Pancreas (tissue), 10 donors: ENCODE data around the gene PRR5L. TPM values are rescaled to one million over a fixed set of nuclear protein-coding genes. Genes with fewer than 3 reads are reported as not detected.
A peak's percentile ranks its signal among the peaks of the same experiment; 100 is the strongest.

ENCODE experiments used
- ATAC-seq, 4 donors: fragments of 200-7000 bp; cut with Tn5 transposase; one replicate each; pipeline versions ENCODE4 v1.8.0 to v1.9.1; 2020; ENCODE audit warnings: mild to moderate bottlenecking in 4 of 4, moderate library complexity in 4 of 4
- DNase-seq, 6 donors: peaks; one replicate each; pipeline ENCODE4 v3.0.0-alpha.2; 2020
- FAIRE-seq: peaks from 2 replicates; lab custom pipeline; 2012; peaks lifted over from hg19 to GRCh38; lab: Jason Lieb, UNC
- H3K27ac ChIP-seq, 4 donors: fragments of 200-600 bp; sonication (generic); 1 replicate in 3 of 4; 2 replicates in 1 of 4; pipeline versions ENCODE4 v1.5.0 to v1.8.0; 2020
- H3K27me3 ChIP-seq, 4 donors: fragments of 200-600 bp; one replicate each; pipeline ENCODE4 v1.8.0; 2021
- H3K36me3 ChIP-seq, 3 donors: fragments of 200-600 bp; sonication (generic) in 1 of 3; one replicate each; pipeline versions ENCODE4 v1.5.0 to v1.8.0; 2020 to 2021
- H3K4me1 ChIP-seq, 3 donors: fragments of 200-600 bp; one replicate each; pipeline ENCODE4 v1.8.0; 2021
- H3K4me3 ChIP-seq, 4 donors: fragments of 200-600 bp; sonication (generic) in 2 of 4; one replicate each; pipeline versions ENCODE4 v1.5.0 to v1.8.0; 2020 to 2021
- H3K9me3 ChIP-seq, 4 donors: fragments of 200-600 bp; one replicate each; pipeline ENCODE4 v1.8.0; 2021
- WGBS, 2 donors: extraction: QIAGEN DNeasy Blood & Tissue Kit; methylation state at CpG; one replicate each; pipeline ENCODE4 v1.1.7; 2013; 5-methylcytosine and 5-hydroxymethylcytosine counted together
- intact Hi-C, 3 donors: fragments of 100-400 bp; cut with DNase I; formaldehyde crosslinking; loops; one replicate each; pipeline versions ENCODE4 v1.11.1 to v1.14.2; 2022
- polyA plus RNA-seq, 2 donors: library from polyadenylated mRNA; stranded (reverse); fragments of 200-250 nt; gene quantifications; one replicate each; pipeline ENCODE4 v1.2.3, GENCODE V29; 2013
- total RNA-seq, 6 donors: library from RNA; stranded (reverse); fragmentation: NEBNext Ultra II Directional in 4 of 6; extraction: Animal tissue kit (Norgen Biotek cat#: 25700) in 4 of 6; gene quantifications; one replicate each; pipeline versions ENCODE4 v1.2.1 to v1.2.4, GENCODE V29; 2021 to 2023
- TF ChIP-seq, protein P1 (sequence below), 4 donors: fragments of 200-600 bp; sonication (generic) in 3 of 4; IDR thresholded peaks; one replicate each; pipeline versions ENCODE4 v1.5.0 to v1.8.0; 2021; ENCODE audit warnings: antibody characterized with exemption in 4 of 4
- donor health status: healthy with polysubstance abuse.
- donor health status: DM: no; HTN: no; CAD: no; lungs with moderate emphysema.
- donor health status: DM: no; HTN: no; CAD: no.
- donor health status: control.
- donor health status: control.
- donor health status: Bipolar disorder and iron deficiency.
- donor health status: DM: yes; HTN: yes; CAD: no.
- donor health status: DM: no; HTN: no; CAD: no.
- donor health status: DM: no; HTN: no; CAD: no.
- donor health status: DM: yes; HTN: yes; CAD: no.

The PRR5L gene
- total and polyA plus RNA-seq, 8 donors = 1.3 to 9.0 (median 2.2) TPM

GRCh38 chr11:36309779-36310178, 13.7 kb downstream of the PRR5L start:
- H3K27ac ChIP-seq = no peak overlapping the region
- intact Hi-C loops = no loop called here

DNA sequence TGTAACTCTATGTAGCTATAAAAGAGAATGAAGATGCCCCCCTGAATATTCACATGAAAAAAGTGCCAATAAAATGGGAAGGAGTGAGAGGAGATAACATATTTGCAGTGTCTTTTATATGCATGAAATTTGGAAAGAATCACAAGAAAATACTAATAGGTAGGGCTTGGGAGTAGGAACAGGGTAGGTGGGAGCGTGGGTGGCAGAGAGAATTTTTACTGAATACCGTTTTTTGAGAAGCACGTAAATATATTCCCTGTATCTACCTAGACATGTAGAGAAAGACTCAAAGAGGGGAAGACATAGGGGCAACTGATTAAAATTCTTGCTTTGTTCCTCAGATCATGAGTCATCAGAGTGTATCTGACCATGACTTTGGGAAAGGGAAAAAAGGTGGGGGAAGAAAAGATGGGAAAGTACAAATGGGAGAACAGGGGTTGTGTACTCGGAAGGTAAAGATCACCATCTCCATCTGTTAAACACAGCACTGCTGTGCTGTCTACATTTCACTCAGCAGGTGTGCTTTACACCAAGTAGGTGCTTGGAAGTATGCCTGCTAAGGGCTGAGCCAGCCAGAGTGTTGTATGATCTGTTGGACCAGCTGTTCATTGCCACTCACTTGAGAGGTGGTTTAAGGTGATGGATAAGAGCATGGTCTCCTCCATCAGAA, 16.0 kb downstream of the PRR5L start:
- no peak for DNase-seq
- Histone ChIP-seq H3K36me3 (no peaks in the 10 kb centered on the region), H3K4me1 (peaks cover 0 to 4% (median 0%) of the 10 kb centered on the region in 3 donors), H3K27ac (no peak overlapping the region), H3K4me3 (no peak overlapping the region), H3K27me3 (no peaks in the 10 kb centered on the region), H3K9me3 (no peaks in the 10 kb centered on the region)
- intact Hi-C loops = no loop called here
- WGBS, 2 donors = 62 to 82% methylated on average over 4 of the region's 4 CpGs
- FAIRE-seq = no peak
- no peak for ATAC-seq
- TF ChIP-seq, protein P1, sequence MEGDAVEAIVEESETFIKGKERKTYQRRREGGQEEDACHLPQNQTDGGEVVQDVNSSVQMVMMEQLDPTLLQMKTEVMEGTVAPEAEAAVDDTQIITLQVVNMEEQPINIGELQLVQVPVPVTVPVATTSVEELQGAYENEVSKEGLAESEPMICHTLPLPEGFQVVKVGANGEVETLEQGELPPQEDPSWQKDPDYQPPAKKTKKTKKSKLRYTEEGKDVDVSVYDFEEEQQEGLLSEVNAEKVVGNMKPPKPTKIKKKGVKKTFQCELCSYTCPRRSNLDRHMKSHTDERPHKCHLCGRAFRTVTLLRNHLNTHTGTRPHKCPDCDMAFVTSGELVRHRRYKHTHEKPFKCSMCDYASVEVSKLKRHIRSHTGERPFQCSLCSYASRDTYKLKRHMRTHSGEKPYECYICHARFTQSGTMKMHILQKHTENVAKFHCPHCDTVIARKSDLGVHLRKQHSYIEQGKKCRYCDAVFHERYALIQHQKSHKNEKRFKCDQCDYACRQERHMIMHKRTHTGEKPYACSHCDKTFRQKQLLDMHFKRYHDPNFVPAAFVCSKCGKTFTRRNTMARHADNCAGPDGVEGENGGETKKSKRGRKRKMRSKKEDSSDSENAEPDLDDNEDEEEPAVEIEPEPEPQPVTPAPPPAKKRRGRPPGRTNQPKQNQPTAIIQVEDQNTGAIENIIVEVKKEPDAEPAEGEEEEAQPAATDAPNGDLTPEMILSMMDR (IDR thresholded peaks at IDR 0.05) = no peak

More at GRCh38 chr11:36309779-36310178, 13.7 kb downstream of the PRR5L start:
- Histone ChIP-seq H3K27me3 (no peaks in the 10 kb centered on the region), H3K4me3 (no peak overlapping the region), H3K36me3 (no peaks in the 10 kb centered on the region), H3K9me3 (no peaks in the 10 kb centered on the region), H3K4me1 (peaks cover 0 to 4% (median 0%) of the 10 kb centered on the region in 3 donors)
- TF ChIP-seq, protein P1 (IDR thresholded peaks at IDR 0.05) = no peak
- FAIRE-seq (no peak), ATAC-seq (no peak), DNase-seq (no peak)
- WGBS, 2 donors = 70 to 80% methylated on average over 4 of the region's 4 CpGs

DNA sequence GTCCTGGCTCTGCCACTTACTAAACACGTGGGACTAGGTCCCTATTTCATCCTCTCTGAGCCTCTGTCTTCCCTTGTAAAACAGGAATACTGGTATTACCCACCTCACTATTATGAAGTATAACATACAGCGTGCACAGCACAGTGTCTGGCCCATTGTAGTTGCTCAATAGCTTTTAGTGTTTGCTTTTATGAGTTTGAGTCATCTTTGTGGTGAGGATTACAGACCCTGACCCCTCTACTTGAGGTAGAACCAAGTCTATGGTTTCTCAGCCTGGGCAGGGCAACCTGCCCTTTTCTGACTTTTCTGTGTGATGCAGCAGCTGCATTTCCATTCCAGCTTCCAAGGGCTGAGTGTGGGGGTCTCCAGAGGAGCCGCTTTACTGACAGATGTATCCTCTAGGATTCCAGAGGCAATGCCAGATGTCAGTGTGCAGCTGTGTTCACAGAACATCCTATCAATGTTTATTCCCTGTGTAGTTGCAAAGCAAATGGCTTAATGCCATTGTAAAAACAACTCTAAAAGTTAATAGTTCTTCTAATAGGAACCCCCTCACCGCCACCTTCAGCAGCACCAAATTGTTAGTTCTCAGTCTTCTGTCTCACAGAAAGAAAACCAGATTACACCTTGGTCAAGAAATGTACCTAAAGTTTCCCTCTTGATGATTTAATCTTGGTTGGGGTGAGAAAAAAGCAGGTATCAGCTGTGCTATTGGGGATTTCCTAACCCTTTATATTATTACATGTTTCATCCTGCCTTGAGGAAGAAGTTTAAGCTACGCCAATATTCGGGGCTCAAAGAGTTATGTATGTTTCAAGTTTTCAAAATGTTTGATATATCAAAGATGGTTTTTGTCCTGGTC, 16.8 kb downstream of the PRR5L start:
- no peak overlapping the region for H3K4me3 ChIP-seq
- TF ChIP-seq, protein P1 (IDR thresholded peaks at IDR 0.05) = no peak
- FAIRE-seq = no peak

DNA sequence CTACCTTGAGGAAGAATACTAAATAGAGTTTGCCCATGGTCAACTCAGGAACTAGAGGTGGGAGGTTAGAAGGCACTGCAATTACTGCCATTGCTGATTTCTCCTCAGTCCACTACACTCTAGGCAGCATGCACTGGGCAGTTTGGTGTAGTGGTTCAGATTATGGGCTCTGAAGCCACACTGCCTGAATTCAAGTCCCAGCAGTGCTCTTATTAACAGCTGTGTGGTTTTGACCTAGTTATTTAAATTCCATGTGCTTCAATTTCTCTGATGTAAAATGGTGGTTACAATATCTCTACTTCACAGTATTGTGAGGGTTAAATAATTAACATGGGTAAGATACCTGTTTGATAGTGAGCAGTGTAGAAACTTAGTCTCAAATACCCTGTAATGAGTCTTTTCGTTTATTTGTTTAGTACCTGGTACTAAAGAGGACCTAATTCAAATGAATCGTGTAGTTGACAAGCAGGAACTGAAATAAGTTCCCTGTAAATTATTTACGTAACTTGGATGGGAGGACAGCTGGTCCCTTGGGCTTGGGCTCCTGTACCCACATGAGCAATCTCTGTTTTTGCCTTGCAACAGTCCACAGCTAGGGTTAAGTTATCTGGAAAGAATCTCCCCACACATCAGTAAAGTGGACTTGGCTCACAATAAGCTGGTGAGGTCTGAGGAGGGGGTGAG, 17.8 kb downstream of the PRR5L start:
- intact Hi-C loops = no loop called here
- WGBS, 2 donors = 16 to 20% methylated on average over 3 of the region's 3 CpGs
- no peaks in the 10 kb centered on the region for H3K27me3 ChIP-seq
- no peak overlapping the region for H3K4me3 ChIP-seq
- ATAC-seq (peak in 1 of 4 donors; percentile 36), DNase-seq (no peak), FAIRE-seq (no peak)
- no peaks in the 10 kb centered on the region for H3K36me3 ChIP-seq
- TF ChIP-seq, protein P1 (IDR thresholded peaks at IDR 0.05) = no peak
- no peaks in the 10 kb centered on the region for H3K9me3 ChIP-seq
- H3K27ac ChIP-seq = no peak overlapping the region
- peaks cover 0 to 4% (median 0%) of the 10 kb centered on the region in 3 donors for H3K4me1 ChIP-seq

More for the DNA sequence above, 16.8 kb downstream of the PRR5L start:
- intact Hi-C loops = no loop called here
- no peaks in the 10 kb centered on the region for H3K36me3 ChIP-seq
- H3K4me1 ChIP-seq = peaks cover 0 to 4% (median 0%) of the 10 kb centered on the region in 3 donors
- H3K27ac ChIP-seq = no peak overlapping the region
- no peaks in the 10 kb centered on the region for H3K9me3 ChIP-seq
- no peak for DNase-seq
- no peaks in the 10 kb centered on the region for H3K27me3 ChIP-seq
- WGBS, 2 donors = 52 to 65% methylated on average over 6 of the region's 6 CpGs
- no peak for ATAC-seq
